Endothelial cell of umbilical vein (primary cell): ENCODE measurements around the gene FCGR3B. TPM values are rescaled to one million over a fixed set of nuclear protein-coding genes. Genes with fewer than 3 reads are reported as not detected.
"Not testable (repeated sequence)": the region's sequence is repeated elsewhere in the genome, so short reads cannot be mapped to it uniquely, and the experiment has no call there.

Experiments
- BruUV-seq: library from RNA; stranded (reverse); fragments of 400-500 nt; replicated peaks from 2 replicates; lab custom pipeline; 2021; lab: Mats Ljungman, UMichigan
- CTCF ChIA-PET: fragments of 300-600, 350-600 bp; sonication (Branson Sonifier 250); formaldehyde crosslinking; loops from one replicate; lab custom pipeline; 2021; ENCODE audit warnings: antibody characterized with exemption, inconsistent platforms; lab: Charles Lee
- POLR2A ChIA-PET: fragments of 300-600, 350-600 bp; sonication (Branson Sonifier 250); formaldehyde crosslinking; loops from one replicate; lab custom pipeline; 2021; ENCODE audit warnings: antibody characterized with exemption, inconsistent platforms; lab: Charles Lee
- DNase-seq: peaks from one replicate; pipeline ENCODE4 v3.0.0-alpha.2; 2011; ENCODE audit warnings: low read depth, low spot score
- FAIRE-seq: peaks from 2 replicates; lab custom pipeline; 2011; peaks lifted over from hg19 to GRCh38; lab: Jason Lieb, UNC
- H2AFZ ChIP-seq: 2 replicates; pipeline ENCODE4 v1.6.0; 2012; ENCODE audit warnings: low read depth, low read length, control low read depth, inconsistent platforms
- H3K27ac ChIP-seq: 2 replicates; pipeline ENCODE4 v1.5.1; 2011; ENCODE audit warnings: low read depth, mild to moderate bottlenecking, control low read depth, low read length, moderate library complexity; ENCODE audit not compliant: insufficient read depth
- H3K27me3 ChIP-seq, 2 experiments: 2 replicates each; pipeline versions ENCODE4 v1.6.0 to v1.6.1; 2011; ENCODE audit warnings: low read length in 2 of 2, mixed read lengths in 1 of 2; ENCODE audit not compliant: control insufficient read depth in 2 of 2, insufficient read depth in 2 of 2
- H3K36me3 ChIP-seq, 2 experiments: 2 replicates in 1 of 2; 3 replicates in 1 of 2; pipeline ENCODE4 v1.5.1; 2011; ENCODE audit warnings: low read length in 2 of 2, mild to moderate bottlenecking in 1 of 2, moderate library complexity in 1 of 2; ENCODE audit not compliant: control insufficient read depth in 2 of 2, insufficient read depth in 2 of 2; ENCODE audit errors: extremely low read depth in 1 of 2
- H3K4me1 ChIP-seq: 3 replicates; pipeline ENCODE4 v1.5.1; 2011; ENCODE audit warnings: mild to moderate bottlenecking, low read length; ENCODE audit not compliant: control insufficient read depth, insufficient read depth; ENCODE audit errors: extremely low read depth
- H3K4me2 ChIP-seq: 2 replicates; pipeline ENCODE4 v1.6.1; 2011; ENCODE audit warnings: low read length, control low read depth, mixed read lengths; ENCODE audit not compliant: insufficient read depth
- H3K4me3 ChIP-seq, 3 experiments: fragments of 200-600 bp in 1 of 3; sonication (generic), shearing (Covaris generic) in 1 of 3; replicated peaks in 1 of 3; 2 replicates each; pipeline ENCODE4 v1.5.1; 2011 to 2016; ENCODE audit warnings: control low read depth in 3 of 3, low read length in 3 of 3, mild to moderate bottlenecking in 2 of 3, inconsistent platforms in 1 of 3, low read depth in 1 of 3, moderate library complexity in 1 of 3; ENCODE audit not compliant: insufficient read depth in 1 of 3
- H3K79me2 ChIP-seq: 2 replicates; pipeline ENCODE4 v1.6.0; 2012; ENCODE audit warnings: low read length, inconsistent platforms; ENCODE audit not compliant: control insufficient read depth, insufficient read depth
- H3K9ac ChIP-seq: replicated peaks from 2 replicates; pipeline ENCODE3; 2011; ENCODE audit warnings: low read length, control low read depth; ENCODE audit not compliant: insufficient read depth; ENCODE audit errors: extremely low read depth
- H3K9me1 ChIP-seq: replicated peaks from 3 replicates; pipeline ENCODE4 v1.6.0; 2011; ENCODE audit warnings: mild to moderate bottlenecking, low read length; ENCODE audit not compliant: control insufficient read depth, insufficient read depth; ENCODE audit errors: extremely low read depth
- H3K9me3 ChIP-seq: replicated peaks from 2 replicates; pipeline ENCODE4 v1.5.1; 2012; ENCODE audit warnings: low read length, inconsistent platforms; ENCODE audit not compliant: control insufficient read depth, insufficient read depth
- H4K20me1 ChIP-seq: replicated peaks from 2 replicates; pipeline ENCODE3; 2011; ENCODE audit warnings: mild to moderate bottlenecking, low read length; ENCODE audit not compliant: control insufficient read depth, insufficient read depth; ENCODE audit errors: extremely low read depth
- dilution Hi-C: fragments of 300-500 bp; cut with MboI; formaldehyde crosslinking; loops from one replicate; pipeline ENCODE4 v1.15.0; 2019; ENCODE audit warnings: low sequenced_read_pairs; ENCODE audit not compliant: extremely low pct_ligation_motif_present
- intact Hi-C: fragments of 100-400 bp; cut with micrococcal nuclease; formaldehyde crosslinking; loops from one replicate; pipeline ENCODE4 v1.10.0; 2022
- polyA plus RNA-seq, 4 experiments: library from polyadenylated mRNA; depleted of rRNA in 3 of 4; stranded (reverse) in 3 of 4; unstranded in 1 of 4; fragments of >200 nt; gene quantifications; 2 replicates each; pipeline versions ENCODE4 v1.2.1 to v1.2.3, GENCODE V29; 2011 to 2012; ENCODE audit warnings: missing spikeins in 1 of 4
- total RNA-seq: library from RNA; stranded (reverse); gene quantifications from 2 replicates; pipeline ENCODE4 v1.2.3, GENCODE V29; 2021

Gene FCGR3B
- total and polyA plus RNA-seq, 2 donors (not counting 3 experiments of a cell fraction or from before 2014, with no cell fraction given), result not detected

GRCh38 chr1:161576676-161577075 is 54.3 kb downstream of the FCGR3B start:
- H3K79me2 ChIP-seq, H3K4me1 ChIP-seq, CTCF ChIA-PET, dilution Hi-C loops, FAIRE-seq, H3K4me2 ChIP-seq, H3K9me1 ChIP-seq, H3K4me3 ChIP-seq, H3K36me3 ChIP-seq, H4K20me1 ChIP-seq, H2AFZ ChIP-seq, POLR2A ChIA-PET, H3K27me3 ChIP-seq, DNase-seq, BruUV-seq, H3K9ac ChIP-seq, H3K27ac ChIP-seq, intact Hi-C loops, H3K9me3 ChIP-seq: not testable (repeated sequence)

Other genes starting within 250 kb of the FCGR3B start
- not detected in 2 replicates for gene FCGR2A, start 125.7 kb downstream of the FCGR3B start, total RNA-seq
- not detected in 2 replicates for gene FCGR2A, start 125.7 kb downstream of the FCGR3B start, polyA plus RNA-seq
- 0.13 TPM in 1 of 2 replicates, not detected in the other for gene HSPA6, start 106.6 kb downstream of the FCGR3B start, total RNA-seq
- gene HSPA6, start 106.6 kb downstream of the FCGR3B start, polyA plus RNA-seq, result 0.03 and 0.10 TPM in 2 replicates
- gene FCGR3A, start 81.4 kb downstream of the FCGR3B start, total RNA-seq, result not detected in 2 replicates
- not detected in 2 replicates for gene FCGR3A, start 81.4 kb downstream of the FCGR3B start, polyA plus RNA-seq
- not detected in 2 replicates for gene FCGR2B, start 32.0 kb upstream of the FCGR3B start, total RNA-seq
- not detected in 2 replicates for gene FCGR2B, start 32.0 kb upstream of the FCGR3B start, polyA plus RNA-seq
- gene FCRLA, start 76.1 kb upstream of the FCGR3B start, total RNA-seq, result not detected in 2 replicates
- not detected in 2 replicates for gene FCRLA, start 76.1 kb upstream of the FCGR3B start, polyA plus RNA-seq
- gene FCRLB, start 90.4 kb upstream of the FCGR3B start, total RNA-seq, result 0.62 and 0.90 TPM in 2 replicates
- 0.62 and 0.99 TPM in 2 replicates for gene FCRLB, start 90.4 kb upstream of the FCGR3B start, polyA plus RNA-seq
- 26.8 and 28.3 TPM in 2 replicates for gene DUSP12, start 118.6 kb upstream of the FCGR3B start, total RNA-seq
- 25.7 and 31.6 TPM in 2 replicates for gene DUSP12, start 118.6 kb upstream of the FCGR3B start, polyA plus RNA-seq
- gene ATF6, start 135.1 kb upstream of the FCGR3B start, total RNA-seq, result 38.8 and 40.3 TPM in 2 replicates
- 22.8 and 24.9 TPM in 2 replicates for gene ATF6, start 135.1 kb upstream of the FCGR3B start, polyA plus RNA-seq